ENCODE data around the gene CD8B2.
A peak's percentile ranks its signal among the peaks of the same experiment; 100 is the strongest.
"Not testable (repeated sequence)": the region's sequence is repeated elsewhere in the genome, so short reads cannot be mapped to it uniquely, and the experiment has no call there.

Gene CD8B2

GRCh38 chr2:106513391-106513790 is 26.2 kb downstream of the CD8B2 start:
- DNase-seq: not testable (repeated sequence)

- not testable (repeated sequence) for DNase-seq
Observed at GRCh38 chr2:106514827-106515226, 27.7 kb downstream of the CD8B2 start.

- DNase-seq: no peak
Observed at GRCh38 chr2:106516436-106516835, 29.3 kb downstream of the CD8B2 start.

GRCh38 chr2:106516864-106517263 is 29.7 kb downstream of the CD8B2 start:
- no peak for DNase-seq

GRCh38 chr2:106517329-106517728 is 30.2 kb downstream of the CD8B2 start:
- no peak for DNase-seq

GRCh38 chr2:106519767-106520166 is 32.6 kb downstream of the CD8B2 start:
- DNase-seq: no peak

- DNase-seq: no peak
Observed at GRCh38 chr2:106521016-106521415, 33.9 kb downstream of the CD8B2 start.

GRCh38 chr2:106523976-106524665 is 37.0 kb downstream of the CD8B2 start:
- no peak for DNase-seq

- no peak for DNase-seq
Observed at GRCh38 chr2:106530866-106531265, 43.7 kb downstream of the CD8B2 start.

GRCh38 chr2:106531676-106532214 is 44.6 kb downstream of the CD8B2 start:
- no peak for DNase-seq

GRCh38 chr2:106532236-106532635 is 45.1 kb downstream of the CD8B2 start:
- DNase-seq: no peak

GRCh38 chr2:106534471-106534870 is 47.3 kb downstream of the CD8B2 start:
- DNase-seq: no peak

GRCh38 chr2:106536490-106536889 is 49.3 kb downstream of the CD8B2 start:
- no peak for DNase-seq

GRCh38 chr2:106537047-106537446 is 49.9 kb downstream of the CD8B2 start:
- DNase-seq: no peak

GRCh38 chr2:106537791-106538191 is 50.6 kb downstream of the CD8B2 start:
- DNase-seq: no peak

- DNase-seq: no peak
Observed at GRCh38 chr2:106540886-106541285, 53.7 kb downstream of the CD8B2 start.

GRCh38 chr2:106541333-106541732 is 54.2 kb downstream of the CD8B2 start:
- no peak for DNase-seq

GRCh38 chr2:106542746-106543359 is 55.7 kb downstream of the CD8B2 start:
- DNase-seq: peak; percentile 33

GRCh38 chr2:106545007-106545406 is 57.8 kb downstream of the CD8B2 start:
- DNase-seq: no peak

- peak; percentile 11 for DNase-seq
Observed at GRCh38 chr2:106546391-106546990, 59.3 kb downstream of the CD8B2 start.

- no peak for DNase-seq
Observed at GRCh38 chr2:106547164-106547903, 60.2 kb downstream of the CD8B2 start.

GRCh38 chr2:106551417-106552130 is 64.4 kb downstream of the CD8B2 start:
- DNase-seq: no peak

- no peak for DNase-seq
Observed at GRCh38 chr2:106552921-106553320, 65.8 kb downstream of the CD8B2 start.
